Hematopoietic multipotent progenitor cell (in vitro differentiated cells): ENCODE data around the gene TCF7. TPM values are rescaled to one million over a fixed set of nuclear protein-coding genes. Genes with fewer than 3 reads are reported as not detected.

Experiments
- DNase-seq, 3 donors: peaks; one replicate each; pipeline ENCODE4 v3.0.0-alpha.2; 2011 to 2015; ENCODE audit warnings: low read depth in 2 of 3, low spot score in 2 of 3
- total RNA-seq: library from RNA; depleted of rRNA; stranded (reverse); fragments of >200 nt; gene quantifications from one replicate; pipeline ENCODE4 v1.2.3, GENCODE V29; 2012

The TCF7 gene
- total RNA-seq, 1 donor = 0.81 TPM

- DNase-seq = no peak
Measured at GRCh38 chr5:134088994-134089560, 25.4 kb upstream of the TCF7 start.

DNA sequence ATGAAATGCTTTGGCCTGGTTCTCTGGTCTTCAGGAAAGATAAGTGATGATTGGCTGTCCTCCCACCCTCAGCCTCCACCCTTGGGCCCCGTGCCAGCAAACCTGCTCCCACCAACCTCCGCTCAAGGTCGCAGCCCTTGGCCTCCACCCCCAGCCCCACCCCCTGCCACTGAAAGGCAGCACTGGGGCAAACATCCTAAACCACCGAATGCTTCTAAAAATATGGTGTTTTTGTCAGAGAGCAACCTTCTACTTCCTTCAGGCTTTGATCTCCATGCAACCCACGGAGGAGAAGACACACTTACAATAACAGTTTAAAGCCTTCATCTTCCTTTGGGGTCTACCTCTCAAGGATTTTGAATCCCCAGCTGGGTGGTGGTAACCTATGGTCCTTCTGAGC is 24.0 kb upstream of the TCF7 start:
- no peak for DNase-seq

GRCh38 chr5:134091626-134092121 is 22.8 kb upstream of the TCF7 start:
- no peak for DNase-seq

GRCh38 chr5:134092875-134093274 is 21.6 kb upstream of the TCF7 start:
- DNase-seq = no peak

DNA sequence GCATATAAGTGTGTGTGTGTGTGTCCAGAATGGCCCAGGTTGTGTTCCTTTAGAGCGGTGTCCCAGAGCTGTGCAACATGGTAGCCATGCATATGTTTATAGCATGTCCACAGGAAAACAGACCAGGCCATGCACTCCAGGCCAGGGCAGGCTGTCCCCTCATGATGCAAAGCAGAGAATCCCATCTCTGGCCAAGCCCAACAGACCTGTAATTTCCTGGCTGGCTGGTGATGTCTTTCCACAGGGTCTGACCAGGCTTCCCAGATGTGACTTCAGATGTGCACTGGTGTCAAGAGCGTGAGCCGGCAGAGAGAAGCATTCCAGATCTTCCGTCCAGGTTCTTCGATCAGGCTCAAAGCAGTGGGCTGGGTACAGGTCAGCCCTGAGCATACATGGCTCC is 21.1 kb upstream of the TCF7 start:
- DNase-seq = no peak

DNA sequence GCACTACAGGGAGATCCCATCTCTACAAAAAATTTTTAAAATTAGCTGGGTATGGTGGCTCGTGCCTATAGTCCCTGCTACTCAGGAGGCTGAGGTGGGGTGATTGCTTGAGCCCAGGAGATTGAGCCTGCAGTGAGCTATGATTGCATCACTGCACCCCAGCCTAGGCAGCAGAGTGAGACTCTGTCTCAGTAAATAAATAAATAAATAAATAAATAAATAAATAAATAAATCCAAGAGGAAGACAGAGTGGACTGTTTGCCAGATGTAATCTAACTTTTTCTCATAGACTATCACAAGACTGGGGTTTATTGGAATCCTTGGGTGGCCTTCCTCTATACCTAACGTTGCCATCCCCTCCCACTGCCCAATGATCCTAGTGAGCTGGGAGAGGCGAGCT is 19.2 kb upstream of the TCF7 start:
- no peak for DNase-seq

GRCh38 chr5:134095887-134096589 is 18.4 kb upstream of the TCF7 start:
- no peak for DNase-seq

- DNase-seq = no peak
Measured at GRCh38 chr5:134097211-134097749, 17.2 kb upstream of the TCF7 start.

GRCh38 chr5:134098690-134099089 is 15.8 kb upstream of the TCF7 start:
- DNase-seq = no peak

DNA sequence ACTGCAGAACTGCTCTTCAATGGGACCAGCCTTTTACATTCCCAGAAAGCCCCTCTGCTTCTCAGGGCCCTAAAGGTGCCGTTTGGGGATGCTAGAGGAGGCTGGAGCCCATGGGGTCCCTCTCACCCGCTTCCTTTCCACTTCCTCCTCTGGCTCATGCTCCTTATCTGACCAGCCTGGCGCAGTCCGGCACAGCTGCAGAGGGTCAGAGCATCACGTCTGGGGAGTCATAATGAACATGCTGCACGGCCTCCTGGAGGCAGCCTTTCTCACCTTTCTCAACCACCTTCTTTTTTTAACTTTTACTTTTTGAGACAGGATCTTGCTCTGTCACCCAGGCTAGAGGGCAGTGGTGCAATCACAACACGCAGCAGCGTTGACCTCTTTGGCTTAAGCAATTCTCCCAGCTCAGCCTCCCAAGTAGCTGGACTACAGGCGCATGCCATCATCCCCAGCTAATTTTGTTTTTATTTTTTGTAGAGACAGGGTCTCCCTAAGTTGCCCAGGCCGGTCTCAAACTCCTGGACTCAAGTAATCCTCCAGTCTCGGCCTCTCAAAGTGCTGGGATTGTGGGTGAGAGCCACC is 15.1 kb upstream of the TCF7 start:
- no peak for DNase-seq

- no peak for DNase-seq
Measured at GRCh38 chr5:134099939-134100282, 14.6 kb upstream of the TCF7 start.

GRCh38 chr5:134100283-134101091 is 14.0 kb upstream of the TCF7 start:
- DNase-seq = peak in 1 of 3 donors; percentile 65

DNA sequence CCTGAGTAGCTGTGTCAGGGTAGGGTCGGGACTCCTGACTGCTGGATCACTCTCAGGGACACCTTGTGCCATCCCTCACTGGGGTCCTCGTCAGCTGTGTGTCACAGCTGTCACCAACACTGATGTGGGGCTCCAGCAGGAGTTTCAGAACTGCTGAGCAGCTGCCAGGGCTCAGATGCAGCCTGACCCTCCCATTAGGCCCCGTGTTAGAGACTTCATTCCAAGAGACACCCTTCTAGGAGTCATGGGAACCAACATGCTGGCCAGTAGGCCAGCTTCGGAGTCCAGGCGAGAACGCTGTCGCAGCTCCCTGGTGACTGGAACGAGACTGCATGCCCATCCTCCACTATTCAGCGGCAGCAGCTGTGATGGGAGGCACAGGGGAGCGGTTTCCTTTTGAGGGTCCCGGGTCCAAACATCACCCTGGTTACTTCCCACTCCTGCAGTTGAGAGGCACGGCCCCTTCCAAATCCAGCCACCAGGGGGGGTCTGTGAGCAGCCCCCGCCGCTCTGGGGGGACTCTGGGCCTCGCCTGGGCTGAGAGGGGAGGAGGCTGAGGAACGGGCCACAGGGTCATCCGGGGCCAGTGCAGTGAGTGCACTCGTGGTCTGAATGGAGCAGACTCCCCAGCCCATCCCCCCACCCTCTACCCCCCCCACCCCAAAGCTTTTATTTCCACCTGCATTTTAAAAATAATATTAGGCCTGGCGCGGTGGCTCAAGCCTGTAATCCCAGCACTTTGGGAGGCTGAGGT is 12.6 kb upstream of the TCF7 start:
- DNase-seq = peak in 2 of 3 donors; percentile 67 to 84

GRCh38 chr5:134103397-134103796 is 11.1 kb upstream of the TCF7 start:
- no peak for DNase-seq

GRCh38 chr5:134103998-134104654 is 10.4 kb upstream of the TCF7 start:
- DNase-seq = no peak

GRCh38 chr5:134106991-134107701 is 7.3 kb upstream of the TCF7 start:
- DNase-seq = no peak

DNA sequence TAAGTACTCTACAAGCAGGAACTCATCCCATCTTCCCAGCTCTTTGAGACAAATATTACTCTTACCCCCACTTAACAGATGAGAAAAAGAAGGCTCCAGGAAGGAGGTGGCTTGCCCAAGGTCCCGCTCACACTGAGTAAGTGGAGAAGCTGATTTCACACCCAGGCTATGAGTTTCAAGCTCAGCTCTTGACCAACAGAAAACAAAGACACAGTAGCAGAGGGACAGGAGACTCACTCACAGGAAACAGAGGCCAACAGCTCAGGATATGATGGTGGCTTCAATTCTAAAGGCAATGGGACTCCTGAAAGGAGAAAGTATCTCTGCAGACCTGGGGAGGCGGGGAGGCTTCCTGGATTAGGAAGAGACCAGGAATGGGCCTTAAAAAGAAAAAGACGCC is 6.7 kb upstream of the TCF7 start:
- no peak for DNase-seq

- DNase-seq = no peak
Measured at GRCh38 chr5:134110382-134110781, 4.1 kb upstream of the TCF7 start.
